ENCODE results near the gene WAPL. TPM values are rescaled to one million over a fixed set of nuclear protein-coding genes. Genes with fewer than 3 reads are reported as not detected.

The WAPL gene
- polyA plus RNA-seq, 1 of the 3 experiments (the other 2 are of a cell fraction): 8.7 TPM

DNA sequence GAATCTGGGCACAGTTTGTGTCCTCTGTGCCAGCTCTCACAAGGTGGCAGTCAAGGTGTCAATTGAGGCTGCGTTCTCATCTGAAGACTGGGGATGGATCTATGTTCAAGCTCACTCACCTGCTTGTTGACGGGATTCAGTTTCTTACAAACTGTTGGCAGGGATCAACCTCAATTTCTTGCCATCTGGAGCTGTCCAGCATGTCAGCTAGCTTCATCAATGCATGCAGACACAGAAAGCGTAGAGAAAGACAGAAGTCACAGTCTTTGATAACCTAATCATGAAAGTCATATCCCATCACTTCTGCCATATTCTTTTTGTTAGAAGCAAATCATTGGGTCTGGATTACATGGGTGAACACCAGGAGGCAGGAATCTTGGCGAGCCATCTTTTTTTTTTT is 32.0 kb upstream of the WAPL start:
- CTCF ChIA-PET: interaction anchor here (1.4 kb wide), 1 partner anchor 31 kb away, joined by 3 read pairs; no protein-coding TSS in a partner anchor
- no peak for DNase-seq
- Histone ChIP-seq H3K9me3 (no peaks in the 10 kb centered on the region), H3F3A (replicated peaks; ENCODE audit: insufficient read depth) (no peaks in the 10 kb centered on the region), H3K4me1 (ENCODE audit: control insufficient read depth in 1 of 2, insufficient read depth in 2 of 2, low read depth in 1 of 2, low read length in 1 of 2) (no peaks in the 10 kb centered on the region), H3K4me2 (no peak overlapping the region), H3K9me2 (no peaks in the 10 kb centered on the region), H3K79me2 (ENCODE audit: insufficient read depth) (no peaks in the 10 kb centered on the region), H3K27ac (ENCODE audit: low read depth in 2 of 2, low read length in 1 of 2) (no peak overlapping the region), H3K4me3 (ENCODE audit: low read depth in 2 of 2, low read length in 1 of 2) (no peak overlapping the region), H3K27me3 (ENCODE audit: insufficient read depth) (no peaks in the 10 kb centered on the region; the same call in 1 of the 2 replicates), H4K20me1 (ENCODE audit: insufficient read depth) (no peaks in the 10 kb centered on the region), H2AFZ (ENCODE audit: low read depth) (no peak overlapping the region), H3K36me3 (replicated peaks in 1 of 2; ENCODE audit: control insufficient read depth in 1 of 2, insufficient read depth in 2 of 2, low read length in 1 of 2) (no peaks in the 10 kb centered on the region), H3K9ac (no peak overlapping the region)
- peak; percentile 87 for TF ChIP-seq REST (IDR thresholded peaks at IDR 0.05; ENCODE audit: low read depth, low read length)
- no peak for TF ChIP-seq SMC3 (IDR thresholded peaks at IDR 0.05; ENCODE audit: low read depth, low read length)
- WGBS (ENCODE audit: low lambda C conversion rate): 63% methylated on average over 4 of the region's 4 CpGs
- POLR2A ChIA-PET: no interaction called here

DNA sequence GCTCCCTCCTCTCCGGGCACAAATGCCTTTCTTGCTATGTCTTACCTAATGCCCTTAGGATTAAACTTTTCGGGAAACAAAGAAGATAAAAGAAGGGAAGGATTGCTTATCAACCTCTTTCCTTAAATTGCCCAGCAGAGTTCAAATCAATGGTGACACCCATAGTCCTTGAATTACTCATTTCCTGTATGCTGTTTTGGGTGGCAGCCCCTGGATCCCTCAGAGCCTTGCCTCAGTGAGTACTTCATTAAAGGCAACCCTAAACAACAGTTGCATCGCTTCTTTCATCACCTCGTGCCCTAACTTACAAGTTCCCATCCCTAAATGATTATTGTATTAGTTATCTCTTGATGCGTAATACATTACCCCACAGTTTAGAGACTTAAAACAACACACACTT is 31.6 kb upstream of the WAPL start:
- no peaks in the 10 kb centered on the region for H3K36me3 ChIP-seq (replicated peaks in 1 of 2; ENCODE audit: control insufficient read depth in 1 of 2, insufficient read depth in 2 of 2, low read length in 1 of 2)
- H3K4me3 ChIP-seq (ENCODE audit: low read depth in 2 of 2, low read length in 1 of 2): no peak overlapping the region
- ChIA-PET POLR2A (no interaction called here), CTCF (interaction anchor here (1.4 kb wide), 1 partner anchor 31 kb away, joined by 3 read pairs; no protein-coding TSS in a partner anchor)
- no peak for DNase-seq
- H3K27ac ChIP-seq (ENCODE audit: low read depth in 2 of 2, low read length in 1 of 2): no peak overlapping the region
- no peaks in the 10 kb centered on the region for H3K79me2 ChIP-seq (ENCODE audit: insufficient read depth)
- no peak overlapping the region for H2AFZ ChIP-seq (ENCODE audit: low read depth)
- H3F3A ChIP-seq (replicated peaks; ENCODE audit: insufficient read depth): no peaks in the 10 kb centered on the region
- H3K4me2 ChIP-seq: no peak overlapping the region
- WGBS (ENCODE audit: low lambda C conversion rate): 62% methylated on average over 5 of the region's 5 CpGs
- no peaks in the 10 kb centered on the region for H3K4me1 ChIP-seq (ENCODE audit: control insufficient read depth in 1 of 2, insufficient read depth in 2 of 2, low read depth in 1 of 2, low read length in 1 of 2)
- H3K27me3 ChIP-seq (ENCODE audit: insufficient read depth): no peaks in the 10 kb centered on the region; the same call in 1 of the 2 replicates
- no peaks in the 10 kb centered on the region for H4K20me1 ChIP-seq (ENCODE audit: insufficient read depth)
- H3K9me3 ChIP-seq: no peaks in the 10 kb centered on the region
- H3K9ac ChIP-seq: no peak overlapping the region
- no peaks in the 10 kb centered on the region for H3K9me2 ChIP-seq
- TF ChIP-seq RXRA (IDR thresholded peaks at IDR 0.05; ENCODE audit: borderline replicate concordance, low read depth) (no peak), RAD21 (IDR thresholded peaks at IDR 0.05; ENCODE audit: low read length) (no peak), GATA2 (CRISPR knock-in tag; IDR thresholded peaks at IDR 0.05) (no peak), MXI1 (IDR thresholded peaks at IDR 0.05; ENCODE audit: low read depth, low read length) (no peak), JUND (IDR thresholded peaks at IDR 0.05) (no peak), RCOR1 (IDR thresholded peaks at IDR 0.05; ENCODE audit: low read length) (no peak), REST (IDR thresholded peaks at IDR 0.05; ENCODE audit: low read depth, low read length) (no peak), GABPA (IDR thresholded peaks at IDR 0.05; ENCODE audit: low read depth) (no peak), EP300 (IDR thresholded peaks at IDR 0.05; ENCODE audit: borderline replicate concordance in 1 of 2, low read depth in 1 of 2, low read length in 1 of 2) (no peak), FOXM1 (IDR thresholded peaks at IDR 0.05; ENCODE audit: low read depth) (no peak), RFX5 (IDR thresholded peaks at IDR 0.05; ENCODE audit: low read length) (no peak), CHD2 (IDR thresholded peaks at IDR 0.05; ENCODE audit: low read length, partially characterized antibody) (no peak), FOSL2 (IDR thresholded peaks at IDR 0.05; ENCODE audit: borderline replicate concordance, low read depth) (no peak)
- TF ChIP-seq, protein P1, sequence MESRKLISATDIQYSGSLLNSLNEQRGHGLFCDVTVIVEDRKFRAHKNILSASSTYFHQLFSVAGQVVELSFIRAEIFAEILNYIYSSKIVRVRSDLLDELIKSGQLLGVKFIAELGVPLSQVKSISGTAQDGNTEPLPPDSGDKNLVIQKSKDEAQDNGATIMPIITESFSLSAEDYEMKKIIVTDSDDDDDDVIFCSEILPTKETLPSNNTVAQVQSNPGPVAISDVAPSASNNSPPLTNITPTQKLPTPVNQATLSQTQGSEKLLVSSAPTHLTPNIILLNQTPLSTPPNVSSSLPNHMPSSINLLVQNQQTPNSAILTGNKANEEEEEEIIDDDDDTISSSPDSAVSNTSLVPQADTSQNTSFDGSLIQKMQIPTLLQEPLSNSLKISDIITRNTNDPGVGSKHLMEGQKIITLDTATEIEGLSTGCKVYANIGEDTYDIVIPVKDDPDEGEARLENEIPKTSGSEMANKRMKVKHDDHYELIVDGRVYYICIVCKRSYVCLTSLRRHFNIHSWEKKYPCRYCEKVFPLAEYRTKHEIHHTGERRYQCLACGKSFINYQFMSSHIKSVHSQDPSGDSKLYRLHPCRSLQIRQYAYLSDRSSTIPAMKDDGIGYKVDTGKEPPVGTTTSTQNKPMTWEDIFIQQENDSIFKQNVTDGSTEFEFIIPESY (IDR thresholded peaks at IDR 0.05; ENCODE audit: borderline replicate concordance, low read depth): no peak
- TF ChIP-seq, protein P2, sequence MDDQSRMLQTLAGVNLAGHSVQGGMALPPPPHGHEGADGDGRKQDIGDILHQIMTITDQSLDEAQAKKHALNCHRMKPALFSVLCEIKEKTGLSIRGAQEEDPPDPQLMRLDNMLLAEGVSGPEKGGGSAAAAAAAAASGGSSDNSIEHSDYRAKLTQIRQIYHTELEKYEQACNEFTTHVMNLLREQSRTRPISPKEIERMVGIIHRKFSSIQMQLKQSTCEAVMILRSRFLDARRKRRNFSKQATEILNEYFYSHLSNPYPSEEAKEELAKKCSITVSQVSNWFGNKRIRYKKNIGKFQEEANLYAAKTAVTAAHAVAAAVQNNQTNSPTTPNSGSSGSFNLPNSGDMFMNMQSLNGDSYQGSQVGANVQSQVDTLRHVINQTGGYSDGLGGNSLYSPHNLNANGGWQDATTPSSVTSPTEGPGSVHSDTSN (IDR thresholded peaks at IDR 0.05): no peak
